ENCODE data around the gene SHC2.

DNA sequence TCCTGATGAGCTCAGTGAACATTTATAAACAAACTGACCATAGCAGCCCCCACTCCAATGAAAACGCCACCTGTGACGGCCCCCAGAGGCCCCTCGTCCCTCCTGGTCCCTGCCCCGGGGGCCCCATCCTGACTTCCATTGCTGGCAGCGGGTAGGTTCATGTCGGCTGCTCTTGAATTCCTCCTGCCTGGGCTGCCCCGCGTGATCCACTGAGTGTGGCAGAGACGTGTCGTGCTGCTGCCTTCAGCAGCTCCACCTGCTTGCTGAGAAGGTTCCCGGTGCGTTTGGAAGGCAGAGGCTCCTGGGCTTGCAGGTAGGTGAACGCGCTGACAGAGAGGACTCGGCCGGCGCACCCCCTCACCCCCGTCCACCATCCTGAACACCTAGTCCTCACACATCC, 63.5 kb downstream of the SHC2 start:
- no peak for TF ChIP-seq EZH2 (IDR thresholded peaks at IDR 0.05; ENCODE audit: low read length)
- TF ChIP-seq, protein P1, sequence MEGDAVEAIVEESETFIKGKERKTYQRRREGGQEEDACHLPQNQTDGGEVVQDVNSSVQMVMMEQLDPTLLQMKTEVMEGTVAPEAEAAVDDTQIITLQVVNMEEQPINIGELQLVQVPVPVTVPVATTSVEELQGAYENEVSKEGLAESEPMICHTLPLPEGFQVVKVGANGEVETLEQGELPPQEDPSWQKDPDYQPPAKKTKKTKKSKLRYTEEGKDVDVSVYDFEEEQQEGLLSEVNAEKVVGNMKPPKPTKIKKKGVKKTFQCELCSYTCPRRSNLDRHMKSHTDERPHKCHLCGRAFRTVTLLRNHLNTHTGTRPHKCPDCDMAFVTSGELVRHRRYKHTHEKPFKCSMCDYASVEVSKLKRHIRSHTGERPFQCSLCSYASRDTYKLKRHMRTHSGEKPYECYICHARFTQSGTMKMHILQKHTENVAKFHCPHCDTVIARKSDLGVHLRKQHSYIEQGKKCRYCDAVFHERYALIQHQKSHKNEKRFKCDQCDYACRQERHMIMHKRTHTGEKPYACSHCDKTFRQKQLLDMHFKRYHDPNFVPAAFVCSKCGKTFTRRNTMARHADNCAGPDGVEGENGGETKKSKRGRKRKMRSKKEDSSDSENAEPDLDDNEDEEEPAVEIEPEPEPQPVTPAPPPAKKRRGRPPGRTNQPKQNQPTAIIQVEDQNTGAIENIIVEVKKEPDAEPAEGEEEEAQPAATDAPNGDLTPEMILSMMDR (optimal IDR thresholded peaks at IDR 0.05 in 1 of 3, IDR thresholded peaks at IDR 0.05 in 1 of 3, conservative IDR thresholded peaks at IDR 0.05 in 1 of 3; ENCODE audit: extremely low read depth in 1 of 3, insufficient read depth in 2 of 3, low read length in 3 of 3) = no peak
